HEK293 (cell line): ENCODE data around the gene ZNF311.

Experiments used
- BCL11A ChIP-seq: fragments of 450-650 bp; formaldehyde crosslinking; IDR thresholded peaks from 2 replicates; pipeline ENCODE4 v1.5.1; 2016; ENCODE audit warnings: low read depth, missing biosample characterization, missing genetic modification characterization
- FEZF1 ChIP-seq: fragments of 450-650 bp; formaldehyde crosslinking; IDR thresholded peaks from 2 replicates; pipeline ENCODE4 v1.5.1; 2016; ENCODE audit warnings: missing biosample characterization, missing genetic modification characterization
- GLIS2 ChIP-seq: fragments of 450-650 bp; formaldehyde crosslinking; IDR thresholded peaks from 2 replicates; pipeline ENCODE4 v1.5.1; 2016; ENCODE audit warnings: missing biosample characterization, missing genetic modification characterization
- HOXA7 ChIP-seq: sonication (generic); formaldehyde crosslinking; IDR thresholded peaks from 2 replicates; pipeline ENCODE4 v1.8.1; 2022; ENCODE audit warnings: missing genetic modification reagents, borderline replicate concordance
- IKZF3 ChIP-seq: fragments of 450-650 bp; IDR thresholded peaks from 2 replicates; pipeline ENCODE4 v1.5.0; 2018; ENCODE audit warnings: missing biosample characterization, mild to moderate bottlenecking, missing genetic modification characterization, moderate library complexity
- KLF10 ChIP-seq: fragments of 450-650 bp; IDR thresholded peaks from 2 replicates; pipeline ENCODE4 v1.5.1; 2018; ENCODE audit warnings: missing biosample characterization, mild to moderate bottlenecking, missing genetic modification characterization
- ZBTB26 ChIP-seq: fragments of 450-650 bp; formaldehyde crosslinking; optimal IDR thresholded peaks from 2 replicates; pipeline ENCODE3; 2016; ENCODE audit warnings: missing biosample characterization, mild to moderate bottlenecking, missing genetic modification characterization
- ZBTB44 ChIP-seq: fragments of 450-650 bp; IDR thresholded peaks from 2 replicates; pipeline ENCODE4 v1.5.1; 2018; ENCODE audit warnings: missing biosample characterization, mild to moderate bottlenecking, missing genetic modification characterization
- ZBTB49 ChIP-seq: fragments of 450-650 bp; formaldehyde crosslinking; IDR thresholded peaks from 2 replicates; pipeline ENCODE4 v1.5.1; 2016; ENCODE audit warnings: missing biosample characterization, missing genetic modification characterization, low read depth
- ZFHX2 ChIP-seq: fragments of 450-650 bp; formaldehyde crosslinking; conservative IDR thresholded peaks from 2 replicates; pipeline ENCODE4 v1.5.1; 2016; ENCODE audit warnings: missing biosample characterization, missing genetic modification characterization
- ZFP69B ChIP-seq: fragments of 450-650 bp; formaldehyde crosslinking; IDR thresholded peaks from 2 replicates; pipeline ENCODE4 v1.5.1; 2016; ENCODE audit warnings: missing biosample characterization, missing genetic modification characterization
- ZNF10 ChIP-seq: fragments of 450-650 bp; formaldehyde crosslinking; IDR thresholded peaks from 2 replicates; pipeline ENCODE4 v1.5.1; 2017; ENCODE audit warnings: missing biosample characterization, missing genetic modification characterization
- ZNF138 ChIP-seq: fragments of 450-650 bp; formaldehyde crosslinking; IDR thresholded peaks from 2 replicates; pipeline ENCODE4 v1.5.1; 2016; ENCODE audit warnings: missing biosample characterization, missing genetic modification characterization, borderline replicate concordance
- ZNF146 ChIP-seq: fragments of 450-650 bp; formaldehyde crosslinking; IDR thresholded peaks from 2 replicates; pipeline ENCODE4 v1.5.1; 2016; ENCODE audit warnings: missing biosample characterization, missing genetic modification characterization
- ZNF155 ChIP-seq: fragments of 450-650 bp; formaldehyde crosslinking; IDR thresholded peaks from 2 replicates; pipeline ENCODE4 v1.5.1; 2016; ENCODE audit warnings: missing biosample characterization, missing genetic modification characterization
- ZNF157 ChIP-seq: fragments of 450-650 bp; formaldehyde crosslinking; IDR thresholded peaks from 2 replicates; pipeline ENCODE4 v1.5.1; 2016; ENCODE audit warnings: missing biosample characterization, missing genetic modification characterization
- ZNF202 ChIP-seq: fragments of 450-650 bp; formaldehyde crosslinking; IDR thresholded peaks from 2 replicates; pipeline ENCODE4 v1.5.1; 2016; ENCODE audit warnings: missing biosample characterization, missing genetic modification characterization, borderline replicate concordance
- ZNF211 ChIP-seq: fragments of 450-650 bp; formaldehyde crosslinking; IDR thresholded peaks from 2 replicates; pipeline ENCODE4 v1.5.1; 2016; ENCODE audit warnings: low read depth, missing biosample characterization, missing genetic modification characterization
- ZNF221 ChIP-seq: fragments of 450-650 bp; formaldehyde crosslinking; IDR thresholded peaks from 2 replicates; pipeline ENCODE4 v1.5.1; 2017; ENCODE audit warnings: missing biosample characterization, missing genetic modification characterization, borderline replicate concordance
- ZNF292 ChIP-seq: fragments of 450-650 bp; formaldehyde crosslinking; IDR thresholded peaks from 2 replicates; pipeline ENCODE4 v1.5.1; 2016; ENCODE audit warnings: low read depth, missing biosample characterization, missing genetic modification characterization, borderline replicate concordance
- ZNF394 ChIP-seq: fragments of 450-650 bp; formaldehyde crosslinking; IDR thresholded peaks from 2 replicates; pipeline ENCODE4 v1.5.1; 2016; ENCODE audit warnings: missing biosample characterization, missing genetic modification characterization, mild to moderate bottlenecking, moderate library complexity, borderline replicate concordance
- ZNF558 ChIP-seq: fragments of 450-650 bp; formaldehyde crosslinking; IDR thresholded peaks from 2 replicates; pipeline ENCODE4 v1.5.1; 2016; ENCODE audit warnings: missing biosample characterization, missing genetic modification characterization
- ZNF692 ChIP-seq: fragments of 450-650 bp; formaldehyde crosslinking; IDR thresholded peaks from 2 replicates; pipeline ENCODE4 v1.5.1; 2016; ENCODE audit warnings: missing biosample characterization, missing genetic modification characterization
- ZNF701 ChIP-seq: fragments of 450-650 bp; formaldehyde crosslinking; IDR thresholded peaks from 2 replicates; pipeline ENCODE4 v1.5.1; 2016; ENCODE audit warnings: missing biosample characterization, missing genetic modification characterization
- TF ChIP-seq, protein P1 (sequence below): fragments of 450-650 bp; formaldehyde crosslinking; IDR thresholded peaks from 2 replicates; pipeline ENCODE4 v1.5.1; 2017; ENCODE audit warnings: missing biosample characterization, missing genetic modification characterization
- TF ChIP-seq, protein P2 (sequence below): fragments of 450-650 bp; formaldehyde crosslinking; IDR thresholded peaks from 2 replicates; pipeline ENCODE4 v1.5.1; 2016; ENCODE audit warnings: missing biosample characterization, missing genetic modification characterization
- TF ChIP-seq, protein P3 (sequence below): fragments of 450-650 bp; formaldehyde crosslinking; IDR thresholded peaks from 2 replicates; pipeline ENCODE4 v1.5.1; 2016; ENCODE audit warnings: missing biosample characterization, missing genetic modification characterization
- TF ChIP-seq, protein P4 (sequence below): fragments of 450-650 bp; formaldehyde crosslinking; IDR thresholded peaks from 2 replicates; pipeline ENCODE4 v1.5.1; 2017; ENCODE audit warnings: missing biosample characterization, missing genetic modification characterization

The ZNF311 gene

GRCh38 chr6:29016559-29017427 lies 11.7 kb upstream of the ZNF311 start (continued):
- TF ChIP-seq ZNF10 (tag by site-specific recombination), result no peak
- TF ChIP-seq ZNF155 (tag by site-specific recombination), result no peak
- TF ChIP-seq ZNF146 (tag by site-specific recombination), result no peak
- peak; percentile 57 for TF ChIP-seq ZBTB26 (tag by site-specific recombination)
- no peak for TF ChIP-seq GLIS2
- TF ChIP-seq ZFHX2, result no peak
- TF ChIP-seq, protein P1, sequence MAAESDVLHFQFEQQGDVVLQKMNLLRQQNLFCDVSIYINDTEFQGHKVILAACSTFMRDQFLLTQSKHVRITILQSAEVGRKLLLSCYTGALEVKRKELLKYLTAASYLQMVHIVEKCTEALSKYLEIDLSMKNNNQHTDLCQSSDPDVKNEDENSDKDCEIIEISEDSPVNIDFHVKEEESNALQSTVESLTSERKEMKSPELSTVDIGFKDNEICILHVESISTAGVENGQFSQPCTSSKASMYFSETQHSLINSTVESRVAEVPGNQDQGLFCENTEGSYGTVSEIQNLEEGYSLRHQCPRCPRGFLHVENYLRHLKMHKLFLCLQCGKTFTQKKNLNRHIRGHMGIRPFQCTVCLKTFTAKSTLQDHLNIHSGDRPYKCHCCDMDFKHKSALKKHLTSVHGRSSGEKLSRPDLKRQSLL (tag by site-specific recombination), result no peak
- TF ChIP-seq ZNF692 (tag by site-specific recombination), result peak; percentile 77
- TF ChIP-seq, protein P2, sequence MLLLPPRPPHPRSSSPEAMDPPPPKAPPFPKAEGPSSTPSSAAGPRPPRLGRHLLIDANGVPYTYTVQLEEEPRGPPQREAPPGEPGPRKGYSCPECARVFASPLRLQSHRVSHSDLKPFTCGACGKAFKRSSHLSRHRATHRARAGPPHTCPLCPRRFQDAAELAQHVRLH (tag by site-specific recombination), result no peak
- TF ChIP-seq FEZF1, result no peak
- TF ChIP-seq ZNF211 (tag by site-specific recombination), result no peak
- peak; percentile 52; the same call in 1 of the 2 replicates for TF ChIP-seq BCL11A (tag by site-specific recombination)
- TF ChIP-seq ZNF138 (tag by site-specific recombination), result no peak
- TF ChIP-seq HOXA7 (CRISPR knock-in tag), result no peak
- no peak for TF ChIP-seq ZNF157 (tag by site-specific recombination)
- no peak for TF ChIP-seq ZBTB49
- peak; percentile 59 for TF ChIP-seq IKZF3
- TF ChIP-seq ZNF701, result no peak
- TF ChIP-seq ZBTB44 (tag by site-specific recombination), result no peak
- no peak for TF ChIP-seq KLF10 (tag by site-specific recombination)
- TF ChIP-seq, protein P3, sequence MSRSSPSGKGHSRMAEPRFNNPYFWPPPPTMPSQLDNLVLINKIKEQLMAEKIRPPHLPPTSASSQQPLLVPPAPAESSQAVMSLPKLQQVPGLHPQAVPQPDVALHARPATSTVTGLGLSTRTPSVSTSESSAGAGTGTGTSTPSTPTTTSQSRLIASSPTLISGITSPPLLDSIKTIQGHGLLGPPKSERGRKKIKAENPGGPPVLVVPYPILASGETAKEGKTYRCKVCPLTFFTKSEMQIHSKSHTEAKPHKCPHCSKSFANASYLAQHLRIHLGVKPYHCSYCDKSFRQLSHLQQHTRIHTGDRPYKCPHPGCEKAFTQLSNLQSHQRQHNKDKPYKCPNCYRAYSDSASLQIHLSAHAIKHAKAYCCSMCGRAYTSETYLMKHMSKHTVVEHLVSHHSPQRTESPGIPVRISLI (tag by site-specific recombination), result no peak
- TF ChIP-seq, protein P4, sequence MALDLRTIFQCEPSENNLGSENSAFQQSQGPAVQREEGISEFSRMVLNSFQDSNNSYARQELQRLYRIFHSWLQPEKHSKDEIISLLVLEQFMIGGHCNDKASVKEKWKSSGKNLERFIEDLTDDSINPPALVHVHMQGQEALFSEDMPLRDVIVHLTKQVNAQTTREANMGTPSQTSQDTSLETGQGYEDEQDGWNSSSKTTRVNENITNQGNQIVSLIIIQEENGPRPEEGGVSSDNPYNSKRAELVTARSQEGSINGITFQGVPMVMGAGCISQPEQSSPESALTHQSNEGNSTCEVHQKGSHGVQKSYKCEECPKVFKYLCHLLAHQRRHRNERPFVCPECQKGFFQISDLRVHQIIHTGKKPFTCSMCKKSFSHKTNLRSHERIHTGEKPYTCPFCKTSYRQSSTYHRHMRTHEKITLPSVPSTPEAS (tag by site-specific recombination), result peak; percentile 27; the same call in 1 of the 2 replicates
- TF ChIP-seq ZFP69B (tag by site-specific recombination), result peak; percentile 12; the same call in 1 of the 2 replicates
- TF ChIP-seq ZNF202 (tag by site-specific recombination), result no peak
- peak; percentile 36; the same call in 1 of the 2 replicates for TF ChIP-seq ZNF558 (tag by site-specific recombination)
- TF ChIP-seq ZNF221 (tag by site-specific recombination), result no peak
- peak; percentile 60 for TF ChIP-seq ZNF394
- no peak for TF ChIP-seq ZNF292 (tag by site-specific recombination)
